GM12878 (cell line): ENCODE measurements around the gene C20orf173. TPM values are rescaled to one million over a fixed set of nuclear protein-coding genes. Genes with fewer than 3 reads are reported as not detected.

Experiments used
- ATAC-seq: fragments of 200-7000 bp; cut with Tn5 transposase; 3 replicates; pipeline ENCODE4 v1.9.1; 2020; ENCODE audit warnings: mild to moderate bottlenecking, moderate library complexity
- BruUV-seq: library from RNA; stranded (reverse); fragments of 400-500 nt; replicated peaks from 2 replicates; lab custom pipeline; 2021; lab: Mats Ljungman, UMichigan
- CTCF ChIA-PET: fragments of 300-600 bp; sonication (Branson Sonifier 250); formaldehyde crosslinking; extraction: SDS; loops from one replicate; lab custom pipeline; 2021; ENCODE audit warnings: inconsistent platforms; lab: Yijun Ruan, JAX
- POLR2A ChIA-PET: fragments of 350-600 bp; formaldehyde crosslinking; extraction: SDS; loops from one replicate; lab custom pipeline; 2021; ENCODE audit warnings: inconsistent platforms; lab: Charles Lee
- RAD21 ChIA-PET: fragments of 300-600 bp; sonication (Branson Sonifier 250); formaldehyde crosslinking; loops from one replicate; lab custom pipeline; 2023; ENCODE audit warnings: antibody characterized with exemption; ENCODE audit not compliant: unreplicated experiment; lab: Charles Lee
- SMC1A ChIA-PET: fragments of 300-600 bp; sonication (Branson Sonifier 250); formaldehyde crosslinking; loops from one replicate; lab custom pipeline; 2023; ENCODE audit not compliant: unreplicated experiment, uncharacterized antibody; lab: Charles Lee
- DNase-seq: peaks from one replicate; pipeline ENCODE4 v3.0.0-alpha.2; 2011; ENCODE audit warnings: low read depth, low spot score
- FAIRE-seq: peaks from 3 replicates; lab custom pipeline; 2011; peaks lifted over from hg19 to GRCh38; lab: Jason Lieb, UNC
- H2AFZ ChIP-seq: 2 replicates; pipeline ENCODE4 v1.6.0; 2011; ENCODE audit warnings: low read depth, low read length, control low read depth; ENCODE audit not compliant: control insufficient read depth
- H3K27ac ChIP-seq: 2 replicates; pipeline ENCODE4 v1.5.1; 2011; ENCODE audit warnings: control low read depth; ENCODE audit not compliant: control insufficient read depth, insufficient read depth
- H3K27me3 ChIP-seq, 2 experiments: replicated peaks in 1 of 2; 2 replicates each; pipeline versions ENCODE4 v1.6.0 to v1.6.1; 2011; ENCODE audit warnings: low read length in 1 of 2; ENCODE audit not compliant: control insufficient read depth in 2 of 2, insufficient read depth in 2 of 2
- H3K36me3 ChIP-seq, 2 experiments: 2 replicates each; pipeline ENCODE4 v1.5.1; 2011; ENCODE audit warnings: low read length in 1 of 2; ENCODE audit not compliant: control insufficient read depth in 2 of 2, insufficient read depth in 2 of 2
- H3K4me1 ChIP-seq: 2 replicates; pipeline ENCODE4 v1.6.1; 2011; ENCODE audit warnings: mild to moderate bottlenecking, low read length, moderate library complexity, mixed read lengths; ENCODE audit not compliant: control insufficient read depth, insufficient read depth
- H3K4me2 ChIP-seq: 2 replicates; pipeline ENCODE4 v1.6.0; 2011; ENCODE audit warnings: control low read depth; ENCODE audit not compliant: control insufficient read depth, insufficient read depth
- H3K4me3 ChIP-seq: fragments of 200-600 bp; sonication (generic); 2 replicates; pipeline ENCODE4 v1.5.1; 2016
- H3K79me2 ChIP-seq: 2 replicates; pipeline ENCODE4 v1.6.0; 2011; ENCODE audit warnings: low read length; ENCODE audit not compliant: control insufficient read depth, insufficient read depth
- H3K9ac ChIP-seq: 2 replicates; pipeline ENCODE4 v1.8.0; 2011; ENCODE audit warnings: low read length, control low read depth, mixed read lengths; ENCODE audit not compliant: control insufficient read depth, insufficient read depth
- H3K9me3 ChIP-seq: replicated peaks from 3 replicates; pipeline ENCODE4 v1.5.1; 2011; ENCODE audit warnings: mild to moderate bottlenecking, low read length; ENCODE audit not compliant: control insufficient read depth, insufficient read depth
- H4K20me1 ChIP-seq: 2 replicates; pipeline ENCODE4 v1.6.0; 2011; ENCODE audit not compliant: control insufficient read depth, insufficient read depth
- BMI1 ChIP-seq: fragments of 450-650 bp; IDR thresholded peaks from 2 replicates; pipeline ENCODE4 v1.6.1; 2016; ENCODE audit warnings: mild to moderate bottlenecking, moderate library complexity, borderline replicate concordance
- BRCA1 ChIP-seq: IDR thresholded peaks from 2 replicates; pipeline ENCODE4 v1.6.1; 2011; ENCODE audit warnings: low read depth, low read length, improper control_type of control experiment
- CBFB ChIP-seq: IDR thresholded peaks from 2 replicates; pipeline ENCODE4 v1.6.1; 2016; ENCODE audit warnings: antibody characterized with exemption, low read depth
- CUX1 ChIP-seq: IDR thresholded peaks from 2 replicates; pipeline ENCODE4 v1.6.1; 2012; ENCODE audit warnings: improper control_type of control experiment, low read depth, low read length; ENCODE audit not compliant: insufficient replicate concordance
- FOS ChIP-seq: IDR thresholded peaks from 3 replicates; pipeline ENCODE4 v1.6.1; 2011; ENCODE audit warnings: borderline replicate concordance; ENCODE audit not compliant: insufficient read length; ENCODE audit errors: extremely low read depth
- FOXK2 ChIP-seq: fragments of 450-650 bp; IDR thresholded peaks from 2 replicates; pipeline ENCODE4 v1.6.1; 2017; ENCODE audit warnings: mild to moderate bottlenecking, moderate library complexity
- IRF4 ChIP-seq: IDR thresholded peaks from 2 replicates; pipeline ENCODE4 v1.6.1; 2011; ENCODE audit warnings: low read depth, low read length
- KLF5 ChIP-seq: fragments of 450-650 bp; IDR thresholded peaks from 2 replicates; pipeline ENCODE4 v1.6.1; 2014; ENCODE audit warnings: mild to moderate bottlenecking; ENCODE audit not compliant: partially characterized antibody
- MEF2A ChIP-seq: IDR thresholded peaks from 2 replicates; pipeline ENCODE4 v1.6.1; 2011; ENCODE audit warnings: low read depth, mild to moderate bottlenecking, low read length, moderate library complexity; ENCODE audit not compliant: insufficient read depth
- NFIC ChIP-seq: IDR thresholded peaks from 2 replicates; pipeline ENCODE4 v1.6.1; 2012; ENCODE audit warnings: low read depth, mild to moderate bottlenecking, inconsistent platforms, low read length, moderate library complexity
- RAD51 ChIP-seq: fragments of 450-650 bp; IDR thresholded peaks from 2 replicates; pipeline ENCODE4 v1.6.1; 2016; ENCODE audit warnings: moderate library complexity, mild to moderate bottlenecking, inconsistent platforms
- SMAD1 ChIP-seq: fragments of 450-650 bp; IDR thresholded peaks from 2 replicates; pipeline ENCODE4 v1.6.1; 2018; ENCODE audit warnings: mild to moderate bottlenecking, low read depth; ENCODE audit not compliant: partially characterized antibody
- SP1 ChIP-seq: IDR thresholded peaks from one replicate; pipeline ENCODE4 v1.6.1; 2011; ENCODE audit warnings: low read depth, low read length
- SUZ12 ChIP-seq: fragments of 200-600 bp; sonication (generic); IDR thresholded peaks from one replicate; pipeline ENCODE4 v1.6.1; 2018; ENCODE audit warnings: antibody characterized with exemption, mild to moderate bottlenecking; ENCODE audit not compliant: unreplicated experiment
- TARDBP ChIP-seq: IDR thresholded peaks from 2 replicates; pipeline ENCODE4 v1.6.1; 2016; ENCODE audit warnings: borderline replicate concordance
- TCF3 ChIP-seq: IDR thresholded peaks from 2 replicates; pipeline ENCODE4 v1.6.1; 2012; ENCODE audit warnings: low read depth, mild to moderate bottlenecking, low read length, borderline replicate concordance; ENCODE audit not compliant: insufficient read depth
- USF1 ChIP-seq: IDR thresholded peaks from 2 replicates; pipeline ENCODE4 v1.6.1; 2011; ENCODE audit warnings: borderline replicate concordance, low read depth, mild to moderate bottlenecking, moderate library complexity, mixed read lengths, low read length; ENCODE audit not compliant: insufficient read depth; ENCODE audit errors: extremely low read length
- ZNF384 ChIP-seq: IDR thresholded peaks from 2 replicates; pipeline ENCODE4 v1.6.1; 2012; ENCODE audit warnings: low read depth, mild to moderate bottlenecking, low read length, improper control_type of control experiment, borderline replicate concordance
- WGBS: methylation state at CpG from one replicate; pipeline ENCODE4 v1.1.6; 2016; ENCODE audit warnings: low lambda C conversion rate; ENCODE audit not compliant: insufficient replicate concordance, insufficient coverage; ENCODE audit errors: missing lambda C conversion rate; 5-methylcytosine and 5-hydroxymethylcytosine counted together
- in situ Hi-C: fragments of 300-500 bp; cut with MboI; formaldehyde crosslinking; loops from 9 replicates; pipeline ENCODE4 v1.14.3; 2018; ENCODE audit warnings: mixed read lengths
- intact Hi-C: fragments of 100-400 bp; cut with micrococcal nuclease; formaldehyde crosslinking; loops from one replicate; pipeline ENCODE4 v1.14.2; 2022; ENCODE audit not compliant: unreplicated experiment
- polyA plus RNA-seq, 11 experiments: library from polyadenylated mRNA; depleted of rRNA in 4 of 11; unstranded in 6 of 11; stranded (reverse) in 5 of 11; fragments of >200 nt; fragmentation: Nextera tagmentation in 4 of 11; fragmentation: Illumina TruSeq in 1 of 11; extraction: Ambion mirVana in 4 of 11; extraction: Trizol in 1 of 11; gene quantifications; 1 replicate in 1 of 11; 2 replicates in 10 of 11; pipeline versions ENCODE4 v1.2.1 to v1.2.3, GENCODE V29; 2011 to 2016; ENCODE audit warnings: inconsistent platforms in 2 of 11, missing spikeins in 2 of 11, low read depth in 1 of 11
- total RNA-seq, 4 experiments: library from RNA; depleted of rRNA in 3 of 4; stranded (reverse); fragments of >200 nt in 3 of 4; fragmentation: Illumina TruSeq in 1 of 4; extraction: Trizol in 1 of 4; gene quantifications; 2 replicates each; pipeline versions ENCODE4 v1.2.1 to v1.2.3, GENCODE V29; 2013 to 2021

The C20orf173 gene
- total and polyA plus RNA-seq, 10 of the 15 experiments (the other 5 are each of a cell fraction or from before 2014, with no cell fraction given), result not detected

- TF ChIP-seq CUX1, result no peak
- TF ChIP-seq BMI1, result no peak
- no peak for TF ChIP-seq SMAD1
- no peak for TF ChIP-seq TARDBP
- TF ChIP-seq RAD51, result no peak
Observed at GRCh38 chr20:35575958-35576357, 46.5 kb upstream of the C20orf173 start (continued).

GRCh38 chr20:35572838-35573237 is 43.4 kb upstream of the C20orf173 start:
- no peak overlapping the region for H3K27ac ChIP-seq
- in situ Hi-C loops (no loop called here), intact Hi-C loops (no loop called here)
- TF ChIP-seq USF1 (no peak), NFIC (no peak), FOXK2 (no peak), CBFB (no peak), MEF2A (no peak), SP1 (no peak), KLF5 (no peak), IRF4 (no peak), FOS (no peak), ZNF384 (no peak), TCF3 (no peak), SUZ12 (no peak), BRCA1 (no peak)
- no peaks in the 10 kb centered on the region for H3K79me2 ChIP-seq
- 55% methylated on average over 4 of the region's 4 CpGs for WGBS
- H3K36me3 ChIP-seq, result no peaks in the 10 kb centered on the region
- no peak overlapping the region for H3K4me3 ChIP-seq
- no peaks in the 10 kb centered on the region for H4K20me1 ChIP-seq
- ATAC-seq, result no peak
- no peaks in the 10 kb centered on the region for H3K4me1 ChIP-seq
- DNase-seq, result no peak
- ChIA-PET POLR2A (no interaction called here), CTCF (interaction anchor here (0.9 to 1.2 kb wide), 2 partner anchors 13 to 32 kb away, joined by 3 read pairs; no protein-coding TSS in a partner anchor), SMC1A (no interaction called here), RAD21 (no interaction called here)
- no peak overlapping the region for H2AFZ ChIP-seq
- BruUV-seq, result no TSS peak
- H3K9me3 ChIP-seq, result peaks cover 2% of the 10 kb centered on the region; the same call in 1 of the 3 replicates
- no peak for FAIRE-seq
- no peak overlapping the region for H3K9ac ChIP-seq
- H3K4me2 ChIP-seq, result no peak overlapping the region
- H3K27me3 ChIP-seq, result no peaks in the 10 kb centered on the region
